Measurements from ENCODE around the gene RAI1. TPM values are rescaled to one million over a fixed set of nuclear protein-coding genes. Genes with fewer than 3 reads are reported as not detected.

RAI1 gene
- polyA plus RNA-seq, 6 donors from 2014 or later = 1.9 to 3.8 (median 2.6) TPM

DNA sequence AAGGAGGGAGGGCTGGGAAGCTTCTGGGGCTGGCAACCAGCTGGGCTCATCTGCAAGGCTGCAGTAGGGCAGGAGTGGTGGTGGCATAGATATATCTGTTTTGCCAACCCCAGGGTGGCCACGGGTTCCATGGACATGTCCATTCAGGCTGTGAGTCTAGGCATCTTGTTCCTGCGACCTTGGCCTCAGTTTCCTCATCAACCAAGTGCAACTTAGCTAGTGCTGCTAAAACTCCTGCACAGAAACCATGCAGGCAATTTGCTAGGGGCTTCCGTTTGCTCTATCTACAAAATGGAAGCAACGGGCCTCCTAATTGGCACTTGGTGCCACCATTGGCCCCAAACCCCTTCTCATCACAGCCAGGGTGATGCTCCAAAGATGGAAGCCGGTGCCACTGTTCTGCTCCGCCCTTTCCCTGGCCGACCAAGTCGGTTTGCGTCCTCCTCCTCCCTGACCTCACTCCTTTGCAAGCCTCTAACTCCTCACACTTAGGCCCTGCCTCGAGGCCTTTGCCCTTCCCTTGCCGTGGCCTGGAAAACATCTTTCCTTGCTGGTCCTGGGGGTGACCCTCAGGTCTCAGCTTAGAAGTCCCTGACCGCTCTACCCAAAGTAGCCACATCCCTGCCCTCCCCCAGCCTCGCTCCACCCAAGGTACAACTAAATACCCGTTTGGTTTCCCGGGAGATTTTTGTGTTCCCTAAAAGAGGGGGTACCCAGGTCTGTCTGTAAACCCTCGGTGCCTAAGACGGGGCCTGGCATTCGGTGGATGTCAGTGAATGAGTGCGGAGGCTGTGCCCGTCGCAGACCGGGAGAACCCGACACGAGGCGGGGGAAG, 154.4 kb downstream of the RAI1 start:
- H3K4me1 Mint-ChIP-seq = peaks cover 36 to 67% (median 64%) of the 10 kb centered on the region in 3 donors
- H3K9me3 Mint-ChIP-seq = no peaks in the 10 kb centered on the region
- DNase-seq = no peak
- peak overlapping the region; percentile 87 to 100 (median 100) for H3K27ac Mint-ChIP-seq
- H3K36me3 Mint-ChIP-seq = no peaks in the 10 kb centered on the region
- H3K4me3 Mint-ChIP-seq = peak overlapping the region; percentile 84 to 97 (median 92)
- ATAC-seq (ENCODE audit: low read depth in 2 of 2) = no peak
- H3K27me3 Mint-ChIP-seq = no peaks in the 10 kb centered on the region

DNA sequence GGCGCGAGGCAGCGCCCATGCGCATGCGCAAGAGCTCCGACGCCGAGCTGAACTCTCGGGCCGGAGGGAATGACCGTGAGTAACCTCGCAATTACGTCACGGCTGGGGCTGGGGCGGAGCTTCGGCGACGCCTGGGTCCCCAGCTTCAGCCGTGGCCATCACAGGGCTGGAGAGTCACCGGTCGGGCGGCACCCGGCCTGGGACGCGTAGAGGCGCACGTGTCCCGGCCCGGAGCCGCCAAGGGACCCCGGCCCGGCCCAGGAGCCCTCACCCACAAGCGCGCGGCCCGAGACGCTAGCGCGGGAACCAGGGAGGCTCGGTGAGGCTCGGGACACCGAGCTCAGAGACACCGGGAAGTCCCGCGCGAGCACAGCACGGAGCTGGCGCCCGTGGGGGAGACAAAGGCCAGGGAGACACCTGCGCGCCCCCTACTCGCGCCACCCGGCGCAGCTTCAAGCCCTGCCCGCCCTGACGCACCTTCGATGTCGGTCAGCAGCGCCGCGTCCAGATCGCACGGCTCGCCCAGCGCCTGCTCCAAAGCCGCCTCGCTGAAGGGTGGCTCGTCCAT, 155.1 kb downstream of the RAI1 start:
- DNase-seq = peak; percentile 97
- H3K9me3 Mint-ChIP-seq = no peaks in the 10 kb centered on the region
- peak; percentile 55 to 64 for ATAC-seq (ENCODE audit: low read depth in 2 of 2)
- H3K4me1 Mint-ChIP-seq = peaks cover 41 to 73% (median 70%) of the 10 kb centered on the region in 3 donors
- H3K27me3 Mint-ChIP-seq = no peaks in the 10 kb centered on the region
- H3K4me3 Mint-ChIP-seq = peak overlapping the region; percentile 84 to 97 (median 92)
- peak overlapping the region; percentile 87 to 100 (median 100) for H3K27ac Mint-ChIP-seq
- no peaks in the 10 kb centered on the region for H3K36me3 Mint-ChIP-seq

DNA sequence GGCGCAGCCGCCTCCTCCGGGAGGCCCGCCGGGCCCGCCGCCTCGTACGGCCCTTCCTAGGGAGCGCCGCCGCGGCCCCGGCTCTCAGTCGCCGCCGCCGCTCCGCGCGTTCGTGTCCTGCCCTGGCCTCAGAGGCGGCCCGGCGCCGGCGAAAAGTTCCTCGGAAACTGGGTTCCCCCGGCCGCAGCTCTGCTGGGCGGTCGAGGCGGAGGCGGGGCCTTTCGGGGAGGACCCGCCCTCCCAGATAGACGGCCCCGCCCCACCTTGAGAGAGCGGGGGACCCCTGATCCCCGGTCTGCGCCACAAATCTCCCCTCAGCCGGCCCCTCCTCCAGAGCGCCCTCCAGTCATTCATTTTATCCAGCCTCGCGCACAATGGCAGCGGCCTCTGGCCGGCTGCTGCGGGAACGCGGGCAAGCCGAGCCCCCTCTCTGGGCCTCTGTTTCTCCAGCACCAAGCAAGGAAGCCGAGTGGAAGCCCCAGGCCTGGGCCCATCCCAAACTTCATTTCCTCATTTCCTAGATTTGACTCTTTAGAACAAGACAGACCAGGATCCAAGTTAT, 155.6 kb downstream of the RAI1 start, which contains the start of gene SREBF1:
TSS of gene SREBF1 (minus strand) at position 169 of the 562 bp plus-strand sequence. CDS start 169 bp downstream, outside the sequence.
- ATAC-seq (ENCODE audit: low read depth in 2 of 2) = peak; percentile 34 to 35
- Mint-ChIP-seq H3K27me3 (no peaks in the 10 kb centered on the region), H3K36me3 (no peaks in the 10 kb centered on the region), H3K9me3 (no peaks in the 10 kb centered on the region), H3K27ac (peak within 1 kb of the TSS; percentile 98 to 100 (median 100)), H3K4me1 (peaks cover 41 to 72% (median 69%) of the 10 kb centered on the region in 3 donors), H3K4me3 (peak within 1 kb of the TSS; percentile 85 to 97 (median 92))
- DNase-seq = peak; percentile 60

DNA sequence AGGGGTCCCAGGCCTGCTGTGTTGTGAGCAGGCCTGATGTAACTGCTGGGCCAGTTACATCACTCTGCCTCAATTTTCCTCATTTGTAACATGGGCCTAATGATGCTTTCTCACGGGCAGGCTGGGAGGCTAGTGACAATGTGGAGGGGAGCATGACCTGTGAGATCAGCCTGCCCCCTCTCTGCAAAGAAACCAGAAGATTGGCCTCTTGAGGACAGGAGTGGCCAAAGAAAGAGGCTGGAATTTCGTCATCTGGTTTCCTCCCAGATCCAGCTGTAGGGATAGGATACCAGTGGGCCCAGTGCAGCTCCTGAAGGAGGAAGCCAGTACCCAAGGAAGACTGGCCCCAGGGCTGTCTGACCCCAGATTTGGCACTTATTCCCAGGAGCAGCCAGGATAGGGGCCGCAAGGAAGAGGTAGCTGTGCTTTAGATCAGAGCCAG, 156.1 kb downstream of the RAI1 start:
- no peak for DNase-seq
- Mint-ChIP-seq H3K36me3 (no peaks in the 10 kb centered on the region), H3K9me3 (no peaks in the 10 kb centered on the region), H3K4me1 (peaks cover 37 to 67% (median 64%) of the 10 kb centered on the region in 3 donors), H3K27me3 (no peaks in the 10 kb centered on the region), H3K27ac (peak overlapping the region; percentile 96 to 100 (median 98)), H3K4me3 (peak overlapping the region; percentile 85 to 97 (median 92))
- no peak for ATAC-seq (ENCODE audit: low read depth in 2 of 2)

DNA sequence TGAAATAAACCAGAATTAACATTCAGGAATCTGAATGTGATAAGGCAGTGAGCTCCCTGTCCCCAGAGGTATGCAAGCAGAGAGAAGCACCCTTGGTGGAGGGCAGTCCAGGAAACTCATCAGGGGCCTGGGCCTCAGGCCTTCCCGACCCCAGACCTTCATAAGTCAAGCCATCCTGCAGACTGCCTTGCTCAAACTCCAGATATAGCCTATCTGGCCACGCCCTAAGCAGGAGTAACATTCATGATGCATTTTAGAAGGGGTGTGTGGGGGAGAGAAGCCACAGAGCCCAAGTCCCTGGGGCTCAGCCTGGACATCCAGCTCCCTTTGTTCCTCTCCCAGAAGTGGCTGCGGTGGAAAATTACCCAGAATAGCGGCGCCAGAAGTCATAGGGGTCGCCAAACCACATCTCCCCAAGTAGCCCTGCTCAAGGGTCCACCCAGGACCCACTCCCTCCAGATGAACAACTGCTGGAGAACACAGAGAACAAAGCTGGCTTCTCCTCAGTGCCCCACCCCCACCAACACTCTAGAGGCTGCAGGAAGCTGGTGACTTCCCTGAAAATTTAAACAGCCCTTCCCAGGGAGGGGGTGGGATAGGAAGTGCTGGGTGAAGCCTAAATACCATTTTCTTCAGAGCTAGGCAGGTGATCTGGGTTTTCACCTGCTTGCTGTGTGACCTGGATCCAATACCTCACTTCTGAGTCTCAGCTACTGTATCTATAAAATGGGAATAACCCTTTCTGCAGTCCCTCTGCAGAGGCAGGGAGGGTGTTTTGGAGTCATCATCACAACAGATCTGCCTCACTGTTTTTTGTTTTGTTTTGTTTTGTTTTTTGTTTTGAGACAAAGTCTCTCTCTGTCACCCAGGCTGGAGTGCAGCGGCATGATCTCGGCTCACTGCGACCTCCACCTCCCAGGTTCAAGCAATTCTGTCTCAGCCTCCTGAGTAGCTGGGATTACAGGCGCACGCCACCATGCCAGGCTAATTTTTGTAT, 157.0 kb downstream of the RAI1 start:
- DNase-seq = no peak
- H3K9me3 Mint-ChIP-seq = no peaks in the 10 kb centered on the region
- peak overlapping the region in 4 of 6 donors; percentile 79 to 100 (median 98) for H3K27ac Mint-ChIP-seq
- ATAC-seq (ENCODE audit: low read depth in 2 of 2) = no peak
- H3K4me1 Mint-ChIP-seq = peaks cover 36 to 65% (median 62%) of the 10 kb centered on the region in 3 donors
- H3K27me3 Mint-ChIP-seq = no peaks in the 10 kb centered on the region
- no peaks in the 10 kb centered on the region for H3K36me3 Mint-ChIP-seq
- peak overlapping the region; percentile 16 to 97 (median 90) for H3K4me3 Mint-ChIP-seq

GRCh38 chr17:17839791-17840707, 158.8 kb downstream of the RAI1 start:
- ATAC-seq (ENCODE audit: low read depth in 2 of 2) = peak; percentile 65 to 67
- peak; percentile 86 for DNase-seq
- H3K9me3 Mint-ChIP-seq = no peaks in the 10 kb centered on the region
- H3K4me1 Mint-ChIP-seq = peaks cover 22 to 48% (median 44%) of the 10 kb centered on the region in 3 donors
- H3K27ac Mint-ChIP-seq = peak overlapping the region; percentile 89 to 100 (median 95)
- H3K36me3 Mint-ChIP-seq = no peaks in the 10 kb centered on the region
- peak overlapping the region; percentile 70 to 97 (median 82) for H3K4me3 Mint-ChIP-seq
- no peaks in the 10 kb centered on the region for H3K27me3 Mint-ChIP-seq

GRCh38 chr17:17840751-17841591, 159.7 kb downstream of the RAI1 start:
- H3K36me3 Mint-ChIP-seq = no peaks in the 10 kb centered on the region
- peak overlapping the region; percentile 83 to 100 (median 95) for H3K27ac Mint-ChIP-seq
- no peaks in the 10 kb centered on the region for H3K9me3 Mint-ChIP-seq
- no peak for DNase-seq
- no peaks in the 10 kb centered on the region for H3K27me3 Mint-ChIP-seq
- ATAC-seq (ENCODE audit: low read depth in 2 of 2) = no peak
- peak overlapping the region; percentile 48 to 88 (median 70) for H3K4me3 Mint-ChIP-seq
- peaks cover 17 to 40% (median 35%) of the 10 kb centered on the region in 3 donors for H3K4me1 Mint-ChIP-seq

DNA sequence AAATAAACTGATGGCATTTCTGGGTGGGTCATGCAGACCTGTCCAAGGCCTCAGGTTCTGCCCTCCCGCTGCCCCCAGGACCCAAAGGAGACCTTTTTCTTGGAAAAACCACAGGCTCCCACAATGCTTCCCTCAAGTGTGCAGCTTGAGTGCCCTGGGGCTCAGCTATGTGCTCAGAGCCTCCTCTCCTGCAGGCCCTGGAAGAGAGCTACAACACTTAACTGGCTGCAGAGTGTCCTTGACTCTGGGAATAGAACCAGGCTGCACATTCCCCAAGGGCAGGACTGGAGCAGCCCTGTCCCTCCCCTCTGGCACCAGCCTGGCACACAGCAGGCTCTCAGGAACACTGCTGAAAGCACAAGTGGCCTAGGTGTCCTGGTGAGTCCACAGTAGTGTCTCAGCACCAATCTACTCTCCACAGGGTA, 160.4 kb downstream of the RAI1 start:
- Mint-ChIP-seq H3K27me3 (no peaks in the 10 kb centered on the region), H3K4me3 (peak overlapping the region in 3 of 8 donors; percentile 5 to 59 (median 52)), H3K9me3 (no peaks in the 10 kb centered on the region), H3K27ac (peak overlapping the region in 4 of 6 donors; percentile 21 to 100 (median 72)), H3K36me3 (no peaks in the 10 kb centered on the region), H3K4me1 (peaks cover 15 to 37% (median 33%) of the 10 kb centered on the region in 3 donors)
- no peak for DNase-seq
- ATAC-seq (ENCODE audit: low read depth in 2 of 2) = no peak

GRCh38 chr17:17842111-17842876, 161.0 kb downstream of the RAI1 start:
- Mint-ChIP-seq H3K27ac (peak overlapping the region in 2 of 6 donors; percentile 60 to 84), H3K9me3 (no peaks in the 10 kb centered on the region), H3K4me3 (peak overlapping the region in 2 of 8 donors; percentile 12 to 52), H3K4me1 (peaks cover 10 to 32% (median 28%) of the 10 kb centered on the region in 3 donors), H3K36me3 (no peaks in the 10 kb centered on the region), H3K27me3 (no peaks in the 10 kb centered on the region)
- DNase-seq (no peak), ATAC-seq (ENCODE audit: low read depth in 2 of 2) (no peak)

DNA sequence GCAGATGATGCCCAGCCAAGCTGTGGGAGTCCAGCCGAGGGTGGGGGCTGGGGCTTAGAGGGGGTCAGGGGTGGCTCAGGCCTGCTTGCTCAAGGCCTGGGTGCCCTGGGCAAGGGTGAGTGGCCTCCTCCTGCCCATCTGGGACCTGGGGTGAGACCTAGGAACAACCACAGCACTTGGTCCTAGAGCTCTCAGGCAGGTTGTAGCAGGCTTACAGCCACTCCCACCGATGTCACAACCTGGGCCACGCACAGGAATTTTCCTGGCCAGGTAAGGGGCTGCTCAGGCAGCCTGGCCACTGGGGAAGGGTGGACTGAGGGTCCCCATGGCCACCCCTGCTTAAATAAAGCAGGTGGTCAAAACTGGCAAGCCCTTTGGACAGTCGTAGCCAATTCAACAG, 161.8 kb downstream of the RAI1 start:
- no peak overlapping the region for H3K4me3 Mint-ChIP-seq
- DNase-seq = no peak
- no peaks in the 10 kb centered on the region for H3K9me3 Mint-ChIP-seq
- H3K4me1 Mint-ChIP-seq = peaks cover 6 to 27% (median 22%) of the 10 kb centered on the region in 3 donors
- no peak overlapping the region for H3K27ac Mint-ChIP-seq
- H3K27me3 Mint-ChIP-seq = no peaks in the 10 kb centered on the region
- ATAC-seq (ENCODE audit: low read depth in 2 of 2) = no peak
- H3K36me3 Mint-ChIP-seq = no peaks in the 10 kb centered on the region
